Activated naive CD4-positive, alpha-beta T cell (primary cell): ENCODE results near the gene MZT1.
"Not testable (repeated sequence)": the region's sequence is repeated elsewhere in the genome, so short reads cannot be mapped to it uniquely, and the experiment has no call there.

Source experiments
- DNase-seq, 4 experiments: peaks; one replicate each; lab custom pipeline; 2025; lab: John Stamatoyannopoulos, UW

MZT1 gene

GRCh38 chr13:72727417-72728289 lies at the start of gene MZT1, which contains the start of gene BORA:
MZT1 (minus strand) TSS chr13:72727629; CDS start chr13:72727602, 27 bp downstream.
BORA (plus strand) TSS chr13:72727923; CDS start chr13:72728941, 1,018 bp downstream.
- peak; percentile 87 to 93 (median 92) for DNase-seq

- no peak for DNase-seq
Observed at GRCh38 chr13:72774019-72774418, 46.6 kb upstream of the MZT1 start.

- no peak for DNase-seq
Observed at GRCh38 chr13:72763411-72763810, 36.0 kb upstream of the MZT1 start.

GRCh38 chr13:72760189-72760588 lies 32.8 kb upstream of the MZT1 start:
- DNase-seq = no peak

GRCh38 chr13:72757792-72758535 lies 30.5 kb upstream of the MZT1 start:
- DNase-seq = no peak

GRCh38 chr13:72754111-72754510 lies 26.7 kb upstream of the MZT1 start:
- DNase-seq = no peak

GRCh38 chr13:72751220-72751619 lies 23.8 kb upstream of the MZT1 start:
- DNase-seq = no peak

- DNase-seq = no peak
Observed at GRCh38 chr13:72745260-72745659, 17.8 kb upstream of the MZT1 start.

GRCh38 chr13:72740015-72740414 lies 12.6 kb upstream of the MZT1 start:
- DNase-seq = no peak

- no peak for DNase-seq
Observed at GRCh38 chr13:72737033-72737432, 9.6 kb upstream of the MZT1 start.

- no peak for DNase-seq
Observed at GRCh38 chr13:72728290-72728605, 819 bp upstream of the MZT1 start.

GRCh38 chr13:72726726-72727416 lies 558 bp downstream of the MZT1 start:
- DNase-seq = peak in 1 of 4 experiments; percentile 30

- DNase-seq = not testable (repeated sequence)
Observed at GRCh38 chr13:72726185-72726584, 1.2 kb downstream of the MZT1 start.

- no peak for DNase-seq
Observed at GRCh38 chr13:72716776-72717175, 10.7 kb downstream of the MZT1 start.

- DNase-seq = no peak
Observed at GRCh38 chr13:72700509-72700908, 26.9 kb downstream of the MZT1 start.

- no peak for DNase-seq
Observed at GRCh38 chr13:72698164-72698563, 29.3 kb downstream of the MZT1 start.

GRCh38 chr13:72696579-72696978 lies 30.9 kb downstream of the MZT1 start:
- DNase-seq = no peak

- no peak for DNase-seq
Observed at GRCh38 chr13:72694314-72694713, 33.1 kb downstream of the MZT1 start.

- no peak for DNase-seq
Observed at GRCh38 chr13:72693832-72694231, 33.6 kb downstream of the MZT1 start.

- no peak for DNase-seq
Observed at GRCh38 chr13:72692884-72693514, 34.4 kb downstream of the MZT1 start.

GRCh38 chr13:72689181-72689696 lies 38.2 kb downstream of the MZT1 start:
- no peak for DNase-seq

GRCh38 chr13:72686766-72687165 lies 40.7 kb downstream of the MZT1 start:
- no peak for DNase-seq
